Left ventricle myocardium inferior (tissue), 1 donor: ENCODE data around the gene NOVA1. TPM values are rescaled to one million over a fixed set of nuclear protein-coding genes. Genes with fewer than 3 reads are reported as not detected.

ENCODE experiments used
- DNase-seq: peaks from one replicate; pipeline ENCODE4 v3.0.0-alpha.2; 2020
- H3K27ac ChIP-seq: fragments of 200-600 bp; replicated peaks from 2 replicates; pipeline ENCODE4 v1.8.0; 2021
- H3K27me3 ChIP-seq: fragments of 200-600 bp; 2 replicates; pipeline ENCODE4 v1.8.0; 2021; ENCODE audit warnings: low read depth
- H3K36me3 ChIP-seq: fragments of 200-600 bp; 2 replicates; pipeline ENCODE4 v1.8.0; 2021
- H3K4me1 ChIP-seq: fragments of 200-600 bp; 2 replicates; pipeline ENCODE4 v1.8.0; 2021
- H3K4me3 ChIP-seq: fragments of 200-600 bp; 2 replicates; pipeline ENCODE4 v1.8.0; 2021; ENCODE audit warnings: mild to moderate bottlenecking, moderate library complexity
- H3K9me3 ChIP-seq: fragments of 200-600 bp; replicated peaks from 2 replicates; pipeline ENCODE4 v1.8.0; 2021
- intact Hi-C: fragments of 100-400 bp; cut with micrococcal nuclease; formaldehyde crosslinking; loops from one replicate; pipeline ENCODE4 v1.11.0; 2022
- total RNA-seq: library from RNA; stranded (reverse); fragmentation: NEBNext Ultra II Directional; extraction: Animal tissue kit (Norgen Biotek cat#: 25700); gene quantifications from one replicate; pipeline ENCODE4 v1.2.1, GENCODE V29; 2021
- TF ChIP-seq, protein P1 (sequence below): fragments of 200-600 bp; IDR thresholded peaks from 2 replicates; pipeline ENCODE4 v1.8.0; 2021; ENCODE audit warnings: antibody characterized with exemption, mild to moderate bottlenecking, borderline replicate concordance
- donor health status: DM: no; HTN: yes; CAD: no; lungs with severe emphysema.

NOVA1 gene
- total RNA-seq, 1 donor from 2014 or later, result 3.7 TPM

DNA sequence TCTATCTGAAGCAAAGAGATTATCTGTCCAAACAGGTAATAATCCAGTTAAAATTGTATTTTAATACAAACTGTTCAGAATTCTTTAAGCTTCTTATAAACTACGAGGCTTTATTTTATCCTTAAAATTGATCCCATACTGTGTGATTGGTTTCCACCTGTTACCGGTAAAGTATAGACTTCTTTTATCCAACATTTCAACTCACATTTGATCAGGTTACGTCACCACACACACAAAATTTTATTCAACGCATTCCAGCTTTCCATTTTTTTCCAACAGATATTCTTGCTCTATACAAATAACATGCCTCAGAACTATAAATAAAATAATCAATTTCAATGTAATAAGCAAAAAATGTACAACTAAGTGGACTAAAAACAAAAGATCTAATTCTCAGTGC, 4.5 kb downstream of the NOVA1 start:
- H3K36me3 ChIP-seq, result no peaks in the 10 kb centered on the region
- DNase-seq, result no peak
- peaks cover 12% of the 10 kb centered on the region for H3K4me1 ChIP-seq
- no peak overlapping the region for H3K27ac ChIP-seq
- intact Hi-C loops, result no loop called here
- H3K27me3 ChIP-seq, result peaks cover 28% of the 10 kb centered on the region
- no peak overlapping the region for H3K4me3 ChIP-seq
- TF ChIP-seq, protein P1, sequence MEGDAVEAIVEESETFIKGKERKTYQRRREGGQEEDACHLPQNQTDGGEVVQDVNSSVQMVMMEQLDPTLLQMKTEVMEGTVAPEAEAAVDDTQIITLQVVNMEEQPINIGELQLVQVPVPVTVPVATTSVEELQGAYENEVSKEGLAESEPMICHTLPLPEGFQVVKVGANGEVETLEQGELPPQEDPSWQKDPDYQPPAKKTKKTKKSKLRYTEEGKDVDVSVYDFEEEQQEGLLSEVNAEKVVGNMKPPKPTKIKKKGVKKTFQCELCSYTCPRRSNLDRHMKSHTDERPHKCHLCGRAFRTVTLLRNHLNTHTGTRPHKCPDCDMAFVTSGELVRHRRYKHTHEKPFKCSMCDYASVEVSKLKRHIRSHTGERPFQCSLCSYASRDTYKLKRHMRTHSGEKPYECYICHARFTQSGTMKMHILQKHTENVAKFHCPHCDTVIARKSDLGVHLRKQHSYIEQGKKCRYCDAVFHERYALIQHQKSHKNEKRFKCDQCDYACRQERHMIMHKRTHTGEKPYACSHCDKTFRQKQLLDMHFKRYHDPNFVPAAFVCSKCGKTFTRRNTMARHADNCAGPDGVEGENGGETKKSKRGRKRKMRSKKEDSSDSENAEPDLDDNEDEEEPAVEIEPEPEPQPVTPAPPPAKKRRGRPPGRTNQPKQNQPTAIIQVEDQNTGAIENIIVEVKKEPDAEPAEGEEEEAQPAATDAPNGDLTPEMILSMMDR, result no peak
- no peaks in the 10 kb centered on the region for H3K9me3 ChIP-seq

DNA sequence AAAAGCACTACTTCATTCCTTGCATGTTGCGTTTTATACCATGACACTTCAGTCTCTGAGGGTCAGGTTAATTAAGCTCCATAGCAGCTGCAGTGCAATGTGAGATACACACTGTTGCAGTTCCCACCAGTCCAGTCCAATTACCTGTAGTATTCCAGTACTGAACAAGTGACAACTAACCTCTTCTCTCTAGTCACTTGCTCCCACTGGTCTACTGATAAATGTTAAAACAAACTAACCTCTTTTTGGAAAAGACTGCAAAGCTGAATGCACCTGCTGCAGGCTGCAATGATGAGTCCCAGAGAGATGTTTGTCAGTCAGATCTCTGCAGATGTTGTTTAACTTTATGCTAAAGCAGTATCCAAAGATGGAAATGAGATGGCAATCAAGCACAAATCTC, 7.9 kb downstream of the NOVA1 start:
- H3K4me1 ChIP-seq, result no peaks in the 10 kb centered on the region
- H3K27ac ChIP-seq, result no peak overlapping the region
- H3K36me3 ChIP-seq, result no peaks in the 10 kb centered on the region
- TF ChIP-seq, protein P1, result no peak
- H3K9me3 ChIP-seq, result no peaks in the 10 kb centered on the region
- no peaks in the 10 kb centered on the region for H3K27me3 ChIP-seq
- H3K4me3 ChIP-seq, result no peak overlapping the region
- intact Hi-C loops, result no loop called here
- DNase-seq, result no peak

DNA sequence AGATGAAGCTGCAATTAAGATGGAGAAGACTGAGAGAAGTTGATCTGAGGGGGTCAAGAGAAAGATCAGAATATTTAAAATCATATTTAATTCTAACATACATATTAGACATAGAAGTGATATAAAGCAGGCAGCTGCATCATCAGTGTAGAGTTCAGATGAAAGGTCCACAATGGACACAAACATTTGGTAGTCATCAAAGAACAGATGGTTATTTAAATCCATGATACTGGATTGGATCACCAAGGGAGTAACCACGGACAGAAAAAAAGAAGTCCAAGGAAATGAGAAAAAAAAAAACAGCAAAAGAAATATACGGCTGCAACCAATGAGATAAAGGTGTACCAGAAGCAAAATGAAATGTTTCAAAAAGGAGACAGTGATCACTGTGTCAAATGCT, 20.1 kb downstream of the NOVA1 start:
- intact Hi-C loops, result no loop called here
- Histone ChIP-seq H3K4me1 (no peaks in the 10 kb centered on the region), H3K27ac (no peak overlapping the region)

DNA sequence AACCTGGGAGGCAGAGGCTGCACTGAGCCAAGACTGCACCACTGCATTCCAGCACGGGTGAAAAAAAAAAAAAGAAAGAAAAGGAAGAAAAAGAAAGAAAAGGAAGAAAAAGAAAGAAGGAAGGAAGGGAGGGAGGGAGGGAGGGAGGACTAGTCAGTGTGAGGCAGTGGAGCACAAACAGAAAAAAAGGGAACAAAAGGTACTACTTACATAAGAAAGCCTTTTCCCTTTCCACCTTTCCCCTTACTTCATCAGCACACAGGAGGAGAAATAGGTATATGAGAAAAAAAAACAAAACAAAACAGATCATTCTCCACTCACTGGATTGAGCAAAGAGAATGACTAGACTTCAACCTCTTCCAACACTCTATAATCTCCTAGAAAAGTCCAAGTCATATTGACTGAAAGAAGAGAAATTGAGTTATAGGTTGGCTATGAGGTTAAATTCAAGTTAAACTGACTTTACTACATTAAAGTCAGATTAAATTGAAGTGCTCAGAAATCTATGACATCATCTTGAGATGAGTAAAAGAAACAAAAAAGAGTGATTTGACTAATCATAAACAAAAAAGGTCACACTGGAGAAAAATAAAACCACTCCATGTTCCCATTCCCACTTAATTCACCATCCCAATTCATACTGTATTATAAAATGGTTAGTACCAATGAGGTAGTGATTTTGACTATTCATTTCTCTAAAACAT, 43.6 kb downstream of the NOVA1 start:
- Histone ChIP-seq H3K9me3 (no peaks in the 10 kb centered on the region), H3K27me3 (no peaks in the 10 kb centered on the region), H3K4me1 (no peaks in the 10 kb centered on the region), H3K36me3 (no peaks in the 10 kb centered on the region), H3K4me3 (no peak overlapping the region), H3K27ac (no peak overlapping the region)
- TF ChIP-seq, protein P1, result no peak
- DNase-seq, result no peak
- intact Hi-C loops, result no loop called here

More for the DNA sequence above, 20.1 kb downstream of the NOVA1 start:
- no peak for DNase-seq
- Histone ChIP-seq H3K9me3 (no peaks in the 10 kb centered on the region), H3K27me3 (no peaks in the 10 kb centered on the region), H3K4me3 (no peak overlapping the region), H3K36me3 (no peaks in the 10 kb centered on the region)
- TF ChIP-seq, protein P1, result no peak

DNA sequence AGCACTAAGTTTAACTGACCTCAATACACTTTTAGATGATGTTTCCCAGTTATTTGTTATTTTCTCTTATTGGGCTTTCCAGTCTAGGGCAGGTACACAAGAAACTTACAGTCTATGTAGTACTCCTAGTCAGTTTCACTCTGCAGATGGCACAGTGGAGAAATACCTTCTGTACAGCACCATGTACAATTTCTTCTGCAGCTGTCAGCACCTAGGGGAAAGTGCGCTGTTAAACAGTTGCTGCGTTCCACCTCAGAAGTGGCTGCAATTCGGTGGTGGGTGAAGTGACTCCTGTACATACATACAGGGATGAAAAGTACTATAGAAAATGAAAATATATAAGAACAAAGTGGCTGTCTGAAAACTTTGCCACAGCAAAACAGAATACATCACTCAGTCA, 48.3 kb downstream of the NOVA1 start:
- Histone ChIP-seq H3K27me3 (no peaks in the 10 kb centered on the region), H3K27ac (no peak overlapping the region), H3K4me1 (no peaks in the 10 kb centered on the region), H3K36me3 (no peaks in the 10 kb centered on the region), H3K4me3 (no peak overlapping the region), H3K9me3 (no peaks in the 10 kb centered on the region)
- TF ChIP-seq, protein P1, result no peak
- intact Hi-C loops, result no loop called here
- no peak for DNase-seq
